Measurements from ENCODE around the gene FKBP2. TPM values are rescaled to one million over a fixed set of nuclear protein-coding genes. Genes with fewer than 3 reads are reported as not detected.

The FKBP2 gene
- total and polyA plus RNA-seq, 2 of the 4 experiments (the other 2 are of a cell fraction), result 36.2 to 76.4 TPM

GRCh38 chr11:64260147-64260708 lies 19.3 kb downstream of the FKBP2 start:
- ChIA-PET CTCF (interaction anchor here (0.6 kb wide), 2 partner anchors 8 to 351 kb away, joined by 3 read pairs; no protein-coding TSS in a partner anchor), POLR2A (ENCODE audit: unreplicated experiment) (no interaction called here)
- no peak overlapping the region for H3K9ac ChIP-seq (ENCODE audit: low read depth, low read length)
- no peak overlapping the region for H3K56ac ChIP-seq (ENCODE audit: extremely low read depth, insufficient read depth, low read length)
- in situ Hi-C loops (cut with MboI; ENCODE audit: low sequenced_read_pairs), result no loop called here
- no TSS peak for BruUV-seq (replicated peaks)
- dilution Hi-C loops (cut with HindIII; ENCODE audit: low sequenced_read_pairs, unreplicated experiment), result no loop called here
- TF ChIP-seq SMC3 (IDR thresholded peaks at IDR 0.05; ENCODE audit: low read depth, low read length), result no peak
- no peak for TF ChIP-seq BHLHE40 (IDR thresholded peaks at IDR 0.05; ENCODE audit: low read depth, low read length)
- no peak for TF ChIP-seq MXI1 (IDR thresholded peaks at IDR 0.05; ENCODE audit: borderline replicate concordance, low read depth, low read length)
- TF ChIP-seq MAZ (IDR thresholded peaks at IDR 0.05; ENCODE audit: borderline replicate concordance, low read depth, low read length), result no peak
- TF ChIP-seq NFE2L2 (IDR thresholded peaks at IDR 0.05; ENCODE audit: low read depth, low read length), result no peak
- no peak for TF ChIP-seq RAD21 (IDR thresholded peaks at IDR 0.05; ENCODE audit: low read length)
- no peak for TF ChIP-seq MAFK (IDR thresholded peaks at IDR 0.05; ENCODE audit: low read depth, low read length)
- TF ChIP-seq CTCF (conservative IDR thresholded peaks at IDR 0.05; ENCODE audit: low read depth, low read length), result no peak
- TF ChIP-seq CEBPB (IDR thresholded peaks at IDR 0.05; ENCODE audit: low read depth, low read length), result no peak
- no peak for TF ChIP-seq POLR2A (IDR thresholded peaks at IDR 0.05; ENCODE audit: low read depth, low read length)
- no peak for TF ChIP-seq FOS (IDR thresholded peaks at IDR 0.05; ENCODE audit: low read depth, low read length)
- H3K4me1 ChIP-seq (ENCODE audit: control insufficient read depth, insufficient read depth, low read length), result peaks cover 9% of the 10 kb centered on the region
- no peak overlapping the region for H2AK5ac ChIP-seq (ENCODE audit: low read depth, low read length)
- no peak overlapping the region for H4K5ac ChIP-seq (ENCODE audit: low read depth, low read length)
- no peak overlapping the region for H2BK20ac ChIP-seq (ENCODE audit: low read depth, low read length)
- no peaks in the 10 kb centered on the region for H3K27me3 ChIP-seq (ENCODE audit: control insufficient read depth, insufficient read depth, low read length)
- 0 out of 2 replicates have a peak, but pooled peaks cover 5% of the 10 kb centered on the region for H3K9me1 ChIP-seq (ENCODE audit: insufficient read depth, low read length)
- H3K79me1 ChIP-seq (ENCODE audit: low read depth in 1 of 2, low read length in 2 of 2), result peaks cover 7 to 45% of the 10 kb centered on the region in 2 experiments; a peak in 2 of 4 replicates
- intact Hi-C loops (cut with micrococcal nuclease), result no loop called here
- no peak overlapping the region for H3K18ac ChIP-seq (ENCODE audit: low read depth, low read length)
- no peak overlapping the region for H2BK120ac ChIP-seq (ENCODE audit: low read depth, low read length)
- H3K4me3 ChIP-seq (ENCODE audit: insufficient read depth, low read depth, low read length), result no peak overlapping the region
- H2BK15ac ChIP-seq (ENCODE audit: low read depth, low read length), result no peak overlapping the region
- no peaks in the 10 kb centered on the region for H3K9me3 ChIP-seq (ENCODE audit: control insufficient read depth, insufficient read depth, low read length)
- H4K20me1 ChIP-seq (ENCODE audit: insufficient read depth, low read length), result no peaks in the 10 kb centered on the region
- H3K36me3 ChIP-seq (ENCODE audit: control insufficient read depth, insufficient read depth, low read length), result peaks cover 62% of the 10 kb centered on the region
- H3K4ac ChIP-seq (ENCODE audit: low read depth, low read length), result no peak overlapping the region
- H2AFZ ChIP-seq (replicated peaks; ENCODE audit: low read length, poor library complexity), result no peak overlapping the region
- no peak overlapping the region for H3K4me2 ChIP-seq (ENCODE audit: low read depth, low read length)
- H3K27ac ChIP-seq (ENCODE audit: insufficient read depth, low read length), result no peak overlapping the region
- no peak overlapping the region for H3K23ac ChIP-seq (ENCODE audit: low read depth, low read length)
- H3K14ac ChIP-seq (replicated peaks; ENCODE audit: low read depth, low read length), result no peak overlapping the region
- DNase-seq (no peak), ATAC-seq (ENCODE audit: low read depth) (no peak)
- no peak overlapping the region for H4K91ac ChIP-seq (ENCODE audit: insufficient read depth, low read depth, low read length)
- WGBS, 2 experiments (ENCODE audit: extremely low coverage in 2 of 2, insufficient read length in 1 of 2), result 100% methylated on average over 3 of the region's 6 CpGs; no CpG with 5 or more reads in 1 of the 2 experiments
- no peak overlapping the region for H2BK5ac ChIP-seq (ENCODE audit: low read depth, low read length, poor library complexity, severe bottlenecking)
- no peak overlapping the region for H4K8ac ChIP-seq (ENCODE audit: low read depth in 2 of 2, low read length in 2 of 2)
- peak overlapping the region; percentile 0 for H2AK9ac ChIP-seq (replicated peaks; ENCODE audit: low read depth, low read length, poor library complexity)
